Measurements from ENCODE around the gene CNIH1. TPM values are rescaled to one million over a fixed set of nuclear protein-coding genes. Genes with fewer than 3 reads are reported as not detected.

CNIH1 gene
- total RNA-seq, 1 experiment from 2014 or later: 149 TPM

DNA sequence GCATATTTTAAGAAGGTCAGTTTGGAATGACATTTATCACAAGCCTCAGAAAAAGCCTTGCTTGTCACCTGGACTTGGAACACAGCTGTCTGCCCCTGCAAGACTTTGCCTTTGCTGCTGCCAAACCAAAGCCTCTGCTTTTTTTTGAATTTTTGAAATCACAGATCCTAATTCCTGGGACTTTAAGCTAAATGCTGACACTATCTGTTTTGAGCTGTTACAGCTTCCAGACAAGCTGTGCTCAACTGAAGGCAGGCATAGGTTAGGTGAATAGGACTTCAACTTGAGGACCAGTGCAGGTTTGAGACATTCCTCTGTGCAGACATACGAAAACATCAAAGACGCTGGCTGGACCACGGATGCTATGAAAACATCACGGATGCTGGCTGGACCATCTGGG is 55.6 kb downstream of the CNIH1 start:
- H4K20me1 ChIP-seq (ENCODE audit: insufficient read depth): no peaks in the 10 kb centered on the region
- no peak overlapping the region for H3K4me2 ChIP-seq (ENCODE audit: low read length)
- H3K27ac ChIP-seq (ENCODE audit: low read depth, low read length): no peak overlapping the region
- H3K4me1 ChIP-seq (ENCODE audit: control insufficient read depth in 1 of 2, insufficient read depth in 2 of 2, low read length in 2 of 2): 0 out of 4 replicates have a peak, but pooled peaks cover 0 to 3% of the 10 kb centered on the region in 2 experiments
- H3K9ac ChIP-seq (ENCODE audit: low read length): no peak overlapping the region
- no peaks in the 10 kb centered on the region for H3K36me3 ChIP-seq (ENCODE audit: control insufficient read depth in 1 of 2, insufficient read depth in 2 of 2, low read length in 2 of 2)
- CTCF ChIA-PET: no interaction called here
- ATAC-seq (no peak), DNase-seq (ENCODE audit: low read depth, low spot score) (no peak)
- POLR2A ChIA-PET: no interaction called here
- H3K27me3 ChIP-seq (ENCODE audit: insufficient read depth, low read length): no peaks in the 10 kb centered on the region
- H3K9me3 ChIP-seq (ENCODE audit: control insufficient read depth in 1 of 2, insufficient read depth in 1 of 2, low read depth in 1 of 2, low read length in 2 of 2): no peaks in the 10 kb centered on the region
- no peaks in the 10 kb centered on the region for H3K9me2 ChIP-seq (ENCODE audit: insufficient read depth)
- no peak overlapping the region for H2AFZ ChIP-seq (ENCODE audit: low read depth, low read length, poor library complexity, severe bottlenecking)
- H3K79me2 ChIP-seq (ENCODE audit: insufficient read depth, low read length): no peaks in the 10 kb centered on the region
- no peak for TF ChIP-seq JUND (IDR thresholded peaks at IDR 0.05)
- no peak for TF ChIP-seq EGR1 (IDR thresholded peaks at IDR 0.05; ENCODE audit: low read depth)
- no peak for TF ChIP-seq CEBPB (IDR thresholded peaks at IDR 0.05; ENCODE audit: low read depth)
- no peak for TF ChIP-seq EZH2 (IDR thresholded peaks at IDR 0.05)
- no peak for TF ChIP-seq TCF7L2 (IDR thresholded peaks at IDR 0.05; ENCODE audit: borderline replicate concordance, extremely low read depth, insufficient read depth, insufficient read length)
- TF ChIP-seq RAD21 (IDR thresholded peaks at IDR 0.05; ENCODE audit: low read depth): no peak
- TF ChIP-seq POLR2A (IDR thresholded peaks at IDR 0.05; ENCODE audit: borderline replicate concordance, extremely low read depth, insufficient read depth, insufficient read length): no peak
- TF ChIP-seq ZFX (IDR thresholded peaks at IDR 0.05): no peak
- no peak for TF ChIP-seq SP1 (IDR thresholded peaks at IDR 0.05; ENCODE audit: low read depth)
- no peak for TF ChIP-seq ATF3 (IDR thresholded peaks at IDR 0.05)
- TF ChIP-seq CTCF (IDR thresholded peaks at IDR 0.05 in 2 of 3, conservative IDR thresholded peaks at IDR 0.05 in 1 of 3; ENCODE audit: borderline replicate concordance in 1 of 3, insufficient read depth in 1 of 3, low read depth in 2 of 3, low read length in 2 of 3): no peak
- TF ChIP-seq, protein P1, sequence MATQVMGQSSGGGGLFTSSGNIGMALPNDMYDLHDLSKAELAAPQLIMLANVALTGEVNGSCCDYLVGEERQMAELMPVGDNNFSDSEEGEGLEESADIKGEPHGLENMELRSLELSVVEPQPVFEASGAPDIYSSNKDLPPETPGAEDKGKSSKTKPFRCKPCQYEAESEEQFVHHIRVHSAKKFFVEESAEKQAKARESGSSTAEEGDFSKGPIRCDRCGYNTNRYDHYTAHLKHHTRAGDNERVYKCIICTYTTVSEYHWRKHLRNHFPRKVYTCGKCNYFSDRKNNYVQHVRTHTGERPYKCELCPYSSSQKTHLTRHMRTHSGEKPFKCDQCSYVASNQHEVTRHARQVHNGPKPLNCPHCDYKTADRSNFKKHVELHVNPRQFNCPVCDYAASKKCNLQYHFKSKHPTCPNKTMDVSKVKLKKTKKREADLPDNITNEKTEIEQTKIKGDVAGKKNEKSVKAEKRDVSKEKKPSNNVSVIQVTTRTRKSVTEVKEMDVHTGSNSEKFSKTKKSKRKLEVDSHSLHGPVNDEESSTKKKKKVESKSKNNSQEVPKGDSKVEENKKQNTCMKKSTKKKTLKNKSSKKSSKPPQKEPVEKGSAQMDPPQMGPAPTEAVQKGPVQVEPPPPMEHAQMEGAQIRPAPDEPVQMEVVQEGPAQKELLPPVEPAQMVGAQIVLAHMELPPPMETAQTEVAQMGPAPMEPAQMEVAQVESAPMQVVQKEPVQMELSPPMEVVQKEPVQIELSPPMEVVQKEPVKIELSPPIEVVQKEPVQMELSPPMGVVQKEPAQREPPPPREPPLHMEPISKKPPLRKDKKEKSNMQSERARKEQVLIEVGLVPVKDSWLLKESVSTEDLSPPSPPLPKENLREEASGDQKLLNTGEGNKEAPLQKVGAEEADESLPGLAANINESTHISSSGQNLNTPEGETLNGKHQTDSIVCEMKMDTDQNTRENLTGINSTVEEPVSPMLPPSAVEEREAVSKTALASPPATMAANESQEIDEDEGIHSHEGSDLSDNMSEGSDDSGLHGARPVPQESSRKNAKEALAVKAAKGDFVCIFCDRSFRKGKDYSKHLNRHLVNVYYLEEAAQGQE (IDR thresholded peaks at IDR 0.05; ENCODE audit: low read depth): no peak
- TF ChIP-seq POLR2AphosphoS5 (IDR thresholded peaks at IDR 0.05; ENCODE audit: low read depth, low read length): no peak
- TF ChIP-seq YY1 (IDR thresholded peaks at IDR 0.05; ENCODE audit: extremely low read depth, insufficient replicate concordance, low read depth, low read length): no peak
- TF ChIP-seq SRF (IDR thresholded peaks at IDR 0.05; ENCODE audit: low read depth): no peak
- TF ChIP-seq, protein P2, sequence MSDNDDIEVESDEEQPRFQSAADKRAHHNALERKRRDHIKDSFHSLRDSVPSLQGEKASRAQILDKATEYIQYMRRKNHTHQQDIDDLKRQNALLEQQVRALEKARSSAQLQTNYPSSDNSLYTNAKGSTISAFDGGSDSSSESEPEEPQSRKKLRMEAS (IDR thresholded peaks at IDR 0.05): no peak
- TF ChIP-seq ZBTB33 (IDR thresholded peaks at IDR 0.05; ENCODE audit: extremely low read depth, insufficient replicate concordance, low read length): no peak
- H3K4me3 ChIP-seq (replicated peaks in 1 of 2; ENCODE audit: low read depth in 1 of 2, low read length in 2 of 2): no peak overlapping the region
- RAD21 ChIA-PET (ENCODE audit: low non-redundant PET in 1 of 2, low total read pairs in 2 of 2, uncharacterized antibody in 2 of 2, unreplicated experiment in 2 of 2): no interaction called here
- intact Hi-C loops (cut with micrococcal nuclease): no loop called here
- BruUV-seq (replicated peaks): no TSS peak
